IMR-90 (cell line): ENCODE results near the gene SOD1. TPM values are rescaled to one million over a fixed set of nuclear protein-coding genes. Genes with fewer than 3 reads are reported as not detected.

ENCODE experiments used
- ATAC-seq: fragments of 200-7000 bp; cut with Tn5 transposase; 2 replicates; pipeline ENCODE4 v1.9.1; 2020; ENCODE audit warnings: low read depth, mild to moderate bottlenecking, moderate library complexity
- BruUV-seq: library from RNA; stranded (reverse); fragments of 400-500 nt; replicated peaks from 2 replicates; lab custom pipeline; 2021; lab: Mats Ljungman, UMichigan
- CTCF ChIA-PET: fragments of 300-600 bp; formaldehyde crosslinking; extraction: SDS; loops from one replicate; lab custom pipeline; 2021; ENCODE audit warnings: antibody characterized with exemption; lab: Yijun Ruan, JAX
- POLR2A ChIA-PET: fragments of 300-600 bp; sonication (Branson Sonifier 250); formaldehyde crosslinking; loops from one replicate; lab custom pipeline; 2022; ENCODE audit warnings: antibody characterized with exemption; ENCODE audit not compliant: unreplicated experiment; lab: Charles Lee
- DNase-seq: peaks from one replicate; pipeline ENCODE4 v3.0.0; 2013
- H2AFZ ChIP-seq: replicated peaks from 2 replicates; pipeline ENCODE3; 2013; ENCODE audit warnings: low read length, mild to moderate bottlenecking; ENCODE audit not compliant: poor library complexity
- H2AK5ac ChIP-seq: 2 replicates; pipeline ENCODE4 v1.6.1; 2013; ENCODE audit warnings: low read depth, low read length, inconsistent platforms
- H2AK9ac ChIP-seq: replicated peaks from 2 replicates; pipeline ENCODE3; 2013; ENCODE audit warnings: mild to moderate bottlenecking, low read depth, low read length, moderate library complexity; ENCODE audit not compliant: poor library complexity
- H2BK120ac ChIP-seq: 2 replicates; pipeline ENCODE4 v1.6.1; 2013; ENCODE audit warnings: low read depth, low read length, inconsistent platforms
- H2BK15ac ChIP-seq: 3 replicates; pipeline ENCODE4 v1.6.1; 2013; ENCODE audit warnings: low read depth, low read length, inconsistent platforms
- H2BK20ac ChIP-seq: 2 replicates; pipeline ENCODE4 v1.6.1; 2013; ENCODE audit warnings: low read depth, mild to moderate bottlenecking, inconsistent platforms, low read length, moderate library complexity
- H2BK5ac ChIP-seq: 2 replicates; pipeline ENCODE4 v1.6.1; 2013; ENCODE audit warnings: mild to moderate bottlenecking, low read depth, low read length, inconsistent platforms; ENCODE audit not compliant: poor library complexity, severe bottlenecking
- H3K14ac ChIP-seq: replicated peaks from 2 replicates; pipeline ENCODE4 v1.6.1; 2013; ENCODE audit warnings: low read depth, low read length, inconsistent platforms
- H3K18ac ChIP-seq: 2 replicates; pipeline ENCODE4 v1.6.1; 2013; ENCODE audit warnings: low read depth, low read length, control low read depth
- H3K23ac ChIP-seq: 2 replicates; pipeline ENCODE4 v1.6.1; 2013; ENCODE audit warnings: low read depth, low read length, inconsistent platforms
- H3K27ac ChIP-seq: 2 replicates; pipeline ENCODE4 v1.5.1; 2013; ENCODE audit warnings: mild to moderate bottlenecking, control low read depth, low read length; ENCODE audit not compliant: insufficient read depth
- H3K27me3 ChIP-seq: 2 replicates; pipeline ENCODE4 v1.6.1; 2013; ENCODE audit warnings: low read length; ENCODE audit not compliant: control insufficient read depth, insufficient read depth
- H3K36me3 ChIP-seq: 2 replicates; pipeline ENCODE4 v1.6.1; 2013; ENCODE audit warnings: low read length, mixed read lengths; ENCODE audit not compliant: control insufficient read depth, insufficient read depth
- H3K4ac ChIP-seq: 2 replicates; pipeline ENCODE4 v1.6.1; 2013; ENCODE audit warnings: low read depth, low read length, inconsistent platforms
- H3K4me1 ChIP-seq: 2 replicates; pipeline ENCODE4 v1.6.1; 2013; ENCODE audit warnings: low read length, mixed read lengths; ENCODE audit not compliant: control insufficient read depth, insufficient read depth
- H3K4me2 ChIP-seq: 2 replicates; pipeline ENCODE4 v1.6.1; 2013; ENCODE audit warnings: low read depth, mild to moderate bottlenecking, control low read depth, low read length, moderate library complexity
- H3K4me3 ChIP-seq: 2 replicates; pipeline ENCODE4 v1.5.1; 2013; ENCODE audit warnings: low read depth, mild to moderate bottlenecking, control low read depth, low read length, moderate library complexity; ENCODE audit not compliant: insufficient read depth
- H3K56ac ChIP-seq: 2 replicates; pipeline ENCODE4 v1.6.1; 2013; ENCODE audit warnings: low read length, inconsistent platforms; ENCODE audit not compliant: insufficient read depth; ENCODE audit errors: extremely low read depth
- H3K79me1 ChIP-seq, 2 experiments: 2 replicates each; pipeline ENCODE4 v1.6.1; 2013; ENCODE audit warnings: low read length in 2 of 2, inconsistent platforms in 1 of 2, low read depth in 1 of 2
- H3K9ac ChIP-seq: 2 replicates; pipeline ENCODE4 v1.6.1; 2013; ENCODE audit warnings: low read depth, low read length, control low read depth
- H3K9me1 ChIP-seq: 2 replicates; pipeline ENCODE4 v1.6.1; 2013; ENCODE audit warnings: low read length, inconsistent platforms; ENCODE audit not compliant: insufficient read depth
- H3K9me3 ChIP-seq: 2 replicates; pipeline ENCODE4 v1.6.1; 2013; ENCODE audit warnings: low read length; ENCODE audit not compliant: control insufficient read depth, insufficient read depth
- H4K20me1 ChIP-seq: 2 replicates; pipeline ENCODE4 v1.6.1; 2013; ENCODE audit warnings: low read length, inconsistent platforms; ENCODE audit not compliant: insufficient read depth
- H4K5ac ChIP-seq: 2 replicates; pipeline ENCODE4 v1.6.1; 2013; ENCODE audit warnings: mild to moderate bottlenecking, low read depth, low read length, control low read depth
- H4K8ac ChIP-seq, 2 experiments: 2 replicates each; pipeline ENCODE4 v1.6.1; 2013; ENCODE audit warnings: low read depth in 2 of 2, low read length in 2 of 2, control low read depth in 1 of 2, inconsistent platforms in 1 of 2
- H4K91ac ChIP-seq: 2 replicates; pipeline ENCODE4 v1.6.1; 2013; ENCODE audit warnings: low read depth, low read length, inconsistent platforms; ENCODE audit not compliant: insufficient read depth
- BHLHE40 ChIP-seq: fragments of 150-350 bp; IDR thresholded peaks from 2 replicates; pipeline ENCODE4 v1.6.1; 2016; ENCODE audit warnings: mild to moderate bottlenecking, low read depth, low read length
- CEBPB ChIP-seq: IDR thresholded peaks from 2 replicates; pipeline ENCODE4 v1.6.1; 2012; ENCODE audit warnings: low read depth, low read length, improper control_type of control experiment
- FOS ChIP-seq: fragments of 150-350 bp; IDR thresholded peaks from 2 replicates; pipeline ENCODE4 v1.6.1; 2016; ENCODE audit warnings: low read depth, low read length
- MAZ ChIP-seq: IDR thresholded peaks from 2 replicates; pipeline ENCODE4 v1.6.1; 2012; ENCODE audit warnings: low read depth, mild to moderate bottlenecking, low read length, improper control_type of control experiment, moderate library complexity, borderline replicate concordance
- MXI1 ChIP-seq: IDR thresholded peaks from 2 replicates; pipeline ENCODE4 v1.6.1; 2012; ENCODE audit warnings: low read depth, mild to moderate bottlenecking, low read length, moderate library complexity, borderline replicate concordance
- NFE2L2 ChIP-seq: fragments of 150-350 bp; IDR thresholded peaks from 2 replicates; pipeline ENCODE4 v1.6.1; 2016; ENCODE audit warnings: low read depth, mild to moderate bottlenecking, low read length
- POLR2A ChIP-seq: IDR thresholded peaks from 2 replicates; pipeline ENCODE4 v1.6.1; 2012; ENCODE audit warnings: mild to moderate bottlenecking, low read depth, low read length
- RAD21 ChIP-seq: IDR thresholded peaks from 2 replicates; pipeline ENCODE4 v1.6.1; 2012; ENCODE audit warnings: low read length, improper control_type of control experiment
- RCOR1 ChIP-seq: IDR thresholded peaks from 2 replicates; pipeline ENCODE4 v1.6.1; 2012; ENCODE audit warnings: mild to moderate bottlenecking, low read length, improper control_type of control experiment; ENCODE audit not compliant: insufficient replicate concordance
- RFX5 ChIP-seq: IDR thresholded peaks from 2 replicates; pipeline ENCODE4 v1.8.0; 2012; ENCODE audit warnings: low read depth, mild to moderate bottlenecking, low read length, moderate library complexity
- WGBS, 2 experiments: methylation state at CpG; one replicate each; pipeline versions ENCODE4 v1.1.5 to v1.1.7; 2013; ENCODE audit warnings: missing lambda C conversion rate in 2 of 2; ENCODE audit not compliant: insufficient read length in 1 of 2; ENCODE audit errors: extremely low coverage in 2 of 2; 5-methylcytosine and 5-hydroxymethylcytosine counted together
- dilution Hi-C: fragments of 300-500 bp; cut with HindIII; formaldehyde crosslinking; loops from one replicate; pipeline ENCODE4 v1.14.3; 2018; ENCODE audit warnings: low sequenced_read_pairs; ENCODE audit not compliant: unreplicated experiment
- in situ Hi-C: fragments of 300-500 bp; cut with MboI; formaldehyde crosslinking; loops from 3 replicates; pipeline ENCODE4 v1.14.3; 2019; ENCODE audit warnings: low sequenced_read_pairs, inconsistent platforms, mixed read lengths
- intact Hi-C: fragments of 100-400 bp; cut with micrococcal nuclease; formaldehyde crosslinking; loops from 2 replicates; pipeline ENCODE4 v1.10.0; 2022
- polyA plus RNA-seq, 3 experiments: library from polyadenylated mRNA; depleted of rRNA; stranded (reverse); fragments of >200 nt; gene quantifications; 2 replicates each; pipeline ENCODE4 v1.2.3, GENCODE V29; 2012; ENCODE audit warnings: low replicate concordance in 1 of 3
- total RNA-seq: library from RNA; depleted of rRNA; stranded (reverse); fragments of >200 nt; gene quantifications from 2 replicates; pipeline ENCODE4 v1.2.3, GENCODE V29; 2012
- TF ChIP-seq, protein P1 (sequence below): fragments of 150-350 bp; IDR thresholded peaks from 2 replicates; pipeline ENCODE4 v1.6.1; 2017; ENCODE audit warnings: mild to moderate bottlenecking, antibody characterized with exemption, low read length, low read depth

The SOD1 gene
- total and polyA plus RNA-seq, 2 of the 4 experiments (the other 2 are of a cell fraction), result 312 to 392 TPM

DNA sequence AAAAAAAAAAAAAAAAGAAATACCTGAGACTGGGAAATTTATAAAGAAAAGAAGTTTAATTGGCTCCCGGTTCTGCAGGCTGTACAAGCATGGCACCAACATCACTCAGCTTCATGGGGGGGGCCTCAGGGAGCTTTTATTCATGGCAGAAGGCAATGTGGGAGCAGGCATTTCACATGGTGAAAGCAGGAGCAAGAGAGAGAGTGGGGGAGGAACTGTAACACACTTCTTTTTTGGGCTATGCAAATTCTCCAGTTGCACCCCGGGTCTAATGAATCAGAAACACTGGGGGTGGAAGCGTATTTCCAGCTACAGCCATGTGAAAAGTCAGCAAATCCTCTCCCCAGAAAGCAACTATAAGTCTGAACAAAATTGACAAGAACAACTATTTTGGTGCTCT, 11.8 kb upstream of the SOD1 start:
- Histone ChIP-seq H4K91ac (no peak overlapping the region), H4K8ac (no peak overlapping the region), H3K36me3 (no peaks in the 10 kb centered on the region), H3K56ac (no peak overlapping the region), H3K9ac (no peak overlapping the region), H2BK120ac (no peak overlapping the region), H3K4me2 (no peak overlapping the region), H4K20me1 (no peaks in the 10 kb centered on the region), H3K23ac (no peak overlapping the region), H3K9me1 (no peaks in the 10 kb centered on the region), H2BK20ac (no peak overlapping the region), H3K18ac (no peak overlapping the region), H2BK5ac (no peak overlapping the region), H2AK9ac (no peak overlapping the region), H3K9me3 (no peaks in the 10 kb centered on the region), H2AK5ac (no peak overlapping the region), H3K27ac (no peak overlapping the region), H3K79me1 (no peaks in the 10 kb centered on the region), H4K5ac (no peak overlapping the region), H2BK15ac (no peak overlapping the region), H3K4me1 (no peaks in the 10 kb centered on the region), H3K14ac (no peak overlapping the region), H3K4ac (no peak overlapping the region), H3K27me3 (no peaks in the 10 kb centered on the region), H2AFZ (no peak overlapping the region), H3K4me3 (no peak overlapping the region)
- intact Hi-C loops, result no loop called here
- no CpG with 5 or more reads among the region's 3 CpGs for WGBS, 2 experiments
- in situ Hi-C loops, result no loop called here
- CTCF ChIA-PET, result no interaction called here
- dilution Hi-C loops, result no loop called here
- no peak for DNase-seq
- TF ChIP-seq NFE2L2, result no peak
- no peak for TF ChIP-seq POLR2A
- no peak for TF ChIP-seq FOS
- no peak for TF ChIP-seq BHLHE40
- TF ChIP-seq CEBPB, result no peak
- TF ChIP-seq, protein P1, sequence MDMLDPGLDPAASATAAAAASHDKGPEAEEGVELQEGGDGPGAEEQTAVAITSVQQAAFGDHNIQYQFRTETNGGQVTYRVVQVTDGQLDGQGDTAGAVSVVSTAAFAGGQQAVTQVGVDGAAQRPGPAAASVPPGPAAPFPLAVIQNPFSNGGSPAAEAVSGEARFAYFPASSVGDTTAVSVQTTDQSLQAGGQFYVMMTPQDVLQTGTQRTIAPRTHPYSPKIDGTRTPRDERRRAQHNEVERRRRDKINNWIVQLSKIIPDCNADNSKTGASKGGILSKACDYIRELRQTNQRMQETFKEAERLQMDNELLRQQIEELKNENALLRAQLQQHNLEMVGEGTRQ, result no peak
- no peak for TF ChIP-seq MXI1
- TF ChIP-seq RAD21, result no peak
- no peak for TF ChIP-seq RFX5
- no peak for TF ChIP-seq MAZ
- TF ChIP-seq RCOR1, result no peak
- no peak for ATAC-seq
- no TSS peak for BruUV-seq
- POLR2A ChIA-PET, result no interaction called here
